H9 (cell line): ENCODE data around the gene SNX30. TPM values are rescaled to one million over a fixed set of nuclear protein-coding genes. Genes with fewer than 3 reads are reported as not detected.

Experiments used
- DNase-seq: peaks from one replicate; pipeline ENCODE4 v3.0.0-alpha.2; 2017
- H2AFZ ChIP-seq: one replicate; pipeline ENCODE4 v1.6.1; 2013; ENCODE audit warnings: mild to moderate bottlenecking, low read length, control low read depth, moderate library complexity
- H2AK5ac ChIP-seq: 2 replicates; pipeline ENCODE4 v1.6.1; 2013; ENCODE audit warnings: low read length, control low read depth, mixed read lengths; ENCODE audit not compliant: insufficient read length
- H2BK120ac ChIP-seq: one replicate; pipeline ENCODE4 v1.6.1; 2013; ENCODE audit warnings: low read depth, mild to moderate bottlenecking, low read length, control low read depth, inconsistent platforms; ENCODE audit not compliant: poor library complexity, severe bottlenecking
- H2BK12ac ChIP-seq: 2 replicates; pipeline ENCODE4 v1.6.1; 2013; ENCODE audit warnings: low read length, control low read depth, mixed read lengths, low read depth; ENCODE audit not compliant: insufficient read length
- H2BK15ac ChIP-seq: 2 replicates; pipeline ENCODE4 v1.6.1; 2013; ENCODE audit warnings: low read depth, low read length, control low read depth
- H2BK20ac ChIP-seq: one replicate; pipeline ENCODE4 v1.6.1; 2013; ENCODE audit warnings: low read depth, mild to moderate bottlenecking, low read length, control low read depth, inconsistent platforms; ENCODE audit not compliant: poor library complexity, severe bottlenecking
- H2BK5ac ChIP-seq: 2 replicates; pipeline ENCODE4 v1.6.1; 2013; ENCODE audit warnings: low read length, control low read depth, mixed read lengths; ENCODE audit not compliant: insufficient read length
- H3K14ac ChIP-seq: 2 replicates; pipeline ENCODE4 v1.6.1; 2013; ENCODE audit warnings: low read length, control low read depth; ENCODE audit not compliant: insufficient read depth
- H3K18ac ChIP-seq: 2 replicates; pipeline ENCODE4 v1.6.1; 2013; ENCODE audit warnings: low read depth, mild to moderate bottlenecking, mixed read lengths, low read length, control low read depth; ENCODE audit not compliant: insufficient read length
- H3K23ac ChIP-seq: 2 replicates; pipeline ENCODE4 v1.6.1; 2013; ENCODE audit warnings: low read length, control low read depth, mixed read lengths, low read depth; ENCODE audit not compliant: insufficient read length
- H3K23me2 ChIP-seq: 2 replicates; pipeline ENCODE4 v1.6.1; 2013; ENCODE audit warnings: low read depth, mild to moderate bottlenecking, mixed read lengths, low read length, control low read depth; ENCODE audit not compliant: insufficient read length, poor library complexity, severe bottlenecking
- H3K27ac ChIP-seq: 2 replicates; pipeline ENCODE4 v1.5.1; 2013; ENCODE audit warnings: low read length, control low read depth, mixed read lengths, low read depth; ENCODE audit not compliant: insufficient read length
- H3K27me3 ChIP-seq: 2 replicates; pipeline ENCODE4 v1.6.1; 2013; ENCODE audit warnings: low read length, control low read depth, inconsistent platforms; ENCODE audit not compliant: insufficient read depth
- H3K4ac ChIP-seq: 2 replicates; pipeline ENCODE4 v1.6.1; 2013; ENCODE audit warnings: low read depth, mild to moderate bottlenecking, control low read depth, inconsistent platforms, low read length, moderate library complexity
- H3K4me1 ChIP-seq: 2 replicates; pipeline ENCODE4 v1.6.1; 2013; ENCODE audit warnings: low read length, control low read depth, inconsistent platforms; ENCODE audit not compliant: insufficient read depth
- H3K4me2 ChIP-seq: 2 replicates; pipeline ENCODE4 v1.6.1; 2013; ENCODE audit warnings: low read length, control low read depth, mixed read lengths; ENCODE audit not compliant: insufficient read length, insufficient read depth
- H3K56ac ChIP-seq: 2 replicates; pipeline ENCODE4 v1.6.1; 2013; ENCODE audit warnings: low read depth, mild to moderate bottlenecking, mixed read lengths, low read length, control low read depth; ENCODE audit not compliant: insufficient read length
- H3K79me1 ChIP-seq: 2 replicates; pipeline ENCODE4 v1.6.1; 2013; ENCODE audit warnings: low read depth, mild to moderate bottlenecking, moderate library complexity, low read length, control low read depth, inconsistent platforms; ENCODE audit not compliant: insufficient read depth, poor library complexity, severe bottlenecking
- H3K79me2 ChIP-seq: 2 replicates; pipeline ENCODE4 v1.6.1; 2013; ENCODE audit warnings: low read length, control low read depth, inconsistent platforms; ENCODE audit not compliant: insufficient read depth
- H3K9ac ChIP-seq: 2 replicates; pipeline ENCODE4 v1.6.1; 2013; ENCODE audit warnings: low read length, control low read depth, mixed read lengths; ENCODE audit not compliant: insufficient read length; ENCODE audit errors: extremely low read depth
- H3K9me3 ChIP-seq: one replicate; pipeline ENCODE4 v1.6.1; 2013; ENCODE audit warnings: low read depth, low read length, inconsistent platforms; ENCODE audit not compliant: control insufficient read depth
- H3T11ph ChIP-seq: one replicate; pipeline ENCODE4 v1.6.1; 2013; ENCODE audit warnings: mild to moderate bottlenecking, low read length, control low read depth, inconsistent platforms
- H4K20me1 ChIP-seq: one replicate; pipeline ENCODE4 v1.6.1; 2013; ENCODE audit not compliant: control insufficient read depth, insufficient read length, insufficient read depth
- H4K5ac ChIP-seq: 2 replicates; pipeline ENCODE4 v1.6.1; 2013; ENCODE audit warnings: low read depth, mild to moderate bottlenecking, mixed read lengths, low read length, control low read depth; ENCODE audit not compliant: insufficient read length
- H4K8ac ChIP-seq: replicated peaks from 2 replicates; pipeline ENCODE4 v1.6.1; 2013; ENCODE audit warnings: low read length, control low read depth, mixed read lengths, low read depth; ENCODE audit not compliant: insufficient read length
- H4K91ac ChIP-seq: 2 replicates; pipeline ENCODE4 v1.6.1; 2013; ENCODE audit warnings: low read depth, mild to moderate bottlenecking, moderate library complexity, mixed read lengths, low read length, control low read depth; ENCODE audit not compliant: insufficient read length
- H3K27ac Mint-ChIP-seq, 3 experiments: 2 replicates in 2 of 3; 3 replicates in 1 of 3; pipeline ENCODE4 v1.8.0; 2020 to 2021; ENCODE audit warnings: mixed read lengths in 3 of 3, mild to moderate bottlenecking in 1 of 3, moderate library complexity in 1 of 3
- H3K27me3 Mint-ChIP-seq: 2 replicates; pipeline ENCODE4 v1.8.0; 2021; ENCODE audit warnings: low read depth, mild to moderate bottlenecking, moderate library complexity, mixed read lengths
- H3K36me3 Mint-ChIP-seq, 3 experiments: 2 replicates in 2 of 3; 3 replicates in 1 of 3; pipeline ENCODE4 v1.8.0; 2020 to 2021; ENCODE audit warnings: low read depth in 3 of 3, mixed read lengths in 3 of 3; ENCODE audit not compliant: insufficient read depth in 1 of 3
- H3K4me1 Mint-ChIP-seq, 2 experiments: 2 replicates each; pipeline ENCODE4 v1.8.0; 2020; ENCODE audit warnings: mixed read lengths in 2 of 2
- H3K4me3 Mint-ChIP-seq, 2 experiments: 2 replicates in 1 of 2; 3 replicates in 1 of 2; pipeline ENCODE4 v1.8.0; 2020 to 2021; ENCODE audit warnings: mild to moderate bottlenecking in 2 of 2, mixed read lengths in 2 of 2, moderate library complexity in 1 of 2
- H3K9me3 Mint-ChIP-seq, 2 experiments: 2 replicates in 1 of 2; 3 replicates in 1 of 2; pipeline ENCODE4 v1.8.0; 2020; ENCODE audit warnings: mild to moderate bottlenecking in 2 of 2, mixed read lengths in 2 of 2, moderate library complexity in 1 of 2
- CTCF ChIP-seq: fragments of 200-600 bp; sonication (generic); conservative IDR thresholded peaks from 3 replicates; pipeline ENCODE4 v1.8.0; 2021; ENCODE audit warnings: antibody characterized with exemption, mild to moderate bottlenecking
- WGBS: extraction: QIAGEN DNeasy Blood & Tissue Kit; methylation state at CpG from one replicate; pipeline ENCODE4 v1.1.7; 2013; ENCODE audit warnings: missing lambda C conversion rate, low lambda C conversion rate, mixed read lengths; ENCODE audit not compliant: insufficient read length; ENCODE audit errors: extremely low coverage; 5-methylcytosine and 5-hydroxymethylcytosine counted together
- total RNA-seq: library from RNA; stranded (reverse); gene quantifications from 2 replicates; pipeline ENCODE4 v1.2.1, GENCODE V29; 2021

SNX30 gene
- total RNA-seq, 1 experiment from 2014 or later, result 10.3 TPM

- no peak overlapping the region for H2BK12ac ChIP-seq
- H2BK15ac ChIP-seq, result no peak overlapping the region
- no peak overlapping the region for H3K56ac ChIP-seq
- H3K18ac ChIP-seq, result no peak overlapping the region
- Mint-ChIP-seq H3K9me3 (no peaks in the 10 kb centered on the region), H3K36me3 (peaks cover 0 to 4% (median 1%) of the 10 kb centered on the region in 3 experiments; a peak in 2 of 7 replicates), H3K4me1 (peaks cover 25 to 28% of the 10 kb centered on the region in 2 experiments), H3K27ac (no peak overlapping the region), H3K27me3 (no peaks in the 10 kb centered on the region), H3K4me3 (no peak overlapping the region)
- H3K4ac ChIP-seq, result no peak overlapping the region
- no peak overlapping the region for H3K9ac ChIP-seq
- no peaks in the 10 kb centered on the region for H4K20me1 ChIP-seq
- H4K8ac ChIP-seq, result no peak overlapping the region
- H3T11ph ChIP-seq, result no peak overlapping the region
- H3K23me2 ChIP-seq, result no peaks in the 10 kb centered on the region
- no peak overlapping the region for H3K27ac ChIP-seq
- no peak overlapping the region for H3K14ac ChIP-seq
- H2BK120ac ChIP-seq, result no peak overlapping the region
- WGBS, result no CpG with 5 or more reads among the region's 4 CpGs
- no peak overlapping the region for H3K23ac ChIP-seq
- peaks cover 4% of the 10 kb centered on the region; the same call in 1 of the 2 replicates for H3K4me1 ChIP-seq
- H4K5ac ChIP-seq, result no peak overlapping the region
- H4K91ac ChIP-seq, result no peak overlapping the region
- no peaks in the 10 kb centered on the region for H3K27me3 ChIP-seq
- no peak overlapping the region for H2AFZ ChIP-seq
- no peak overlapping the region for H3K4me2 ChIP-seq
- no peak overlapping the region for H2BK5ac ChIP-seq
- H3K79me1 ChIP-seq, result no peaks in the 10 kb centered on the region
- no peak for TF ChIP-seq CTCF
- H3K9me3 ChIP-seq, result no peaks in the 10 kb centered on the region
- no peak for DNase-seq
- no peak overlapping the region for H2BK20ac ChIP-seq
- no peak overlapping the region for H2AK5ac ChIP-seq
- H3K79me2 ChIP-seq, result no peaks in the 10 kb centered on the region
These were observed 22.0 kb downstream of the SNX30 start for GRCh38 chr9:112772551-112772950.
